A673 (cell line): ENCODE measurements around the gene PIGB. TPM values are rescaled to one million over a fixed set of nuclear protein-coding genes. Genes with fewer than 3 reads are reported as not detected.
"Not testable (repeated sequence)": the region's sequence is repeated elsewhere in the genome, so short reads cannot be mapped to it uniquely, and the experiment has no call there.

Experiments
- BruUV-seq: library from RNA; stranded (reverse); fragments of 400-500 nt; replicated peaks from 2 replicates; lab custom pipeline; 2021; lab: Mats Ljungman, UMichigan
- CTCF ChIA-PET: fragments of 300-600 bp; sonication (Branson Sonifier 250); formaldehyde crosslinking; loops from one replicate; lab custom pipeline; 2022; ENCODE audit warnings: antibody characterized with exemption; lab: Charles Lee
- POLR2A ChIA-PET: fragments of 300-600 bp; sonication (Branson Sonifier 250); formaldehyde crosslinking; loops from one replicate; lab custom pipeline; 2022; ENCODE audit warnings: antibody characterized with exemption; ENCODE audit not compliant: low non-redundant PET; lab: Charles Lee
- DNase-seq: peaks from one replicate; pipeline ENCODE4 v3.0.0-alpha.2; 2015; ENCODE audit warnings: low spot score
- H3K27ac ChIP-seq: fragments of 200-600 bp; sonication (generic); 2 replicates; pipeline ENCODE4 v1.5.1; 2016; ENCODE audit warnings: mixed run types, low read depth, mild to moderate bottlenecking, mixed read lengths, antibody characterized with exemption, low read length; ENCODE audit not compliant: poor library complexity, severe bottlenecking
- H3K27me3 ChIP-seq: fragments of 200-600 bp; sonication (generic); replicated peaks from 2 replicates; pipeline ENCODE4 v1.6.1; 2017; ENCODE audit warnings: mixed run types, low read depth, mild to moderate bottlenecking, mixed read lengths, antibody characterized with exemption, low read length; ENCODE audit not compliant: insufficient read depth, poor library complexity
- H3K36me3 ChIP-seq: fragments of 200-600 bp; sonication (generic); 2 replicates; pipeline ENCODE4 v1.6.1; 2016; ENCODE audit warnings: mixed run types, mild to moderate bottlenecking, mixed read lengths, antibody characterized with exemption, low read length; ENCODE audit not compliant: insufficient read depth, poor library complexity, severe bottlenecking
- H3K4me1 ChIP-seq: fragments of 200-600 bp; sonication (generic); 2 replicates; pipeline ENCODE4 v1.6.1; 2017; ENCODE audit warnings: mixed run types, mild to moderate bottlenecking, mixed read lengths, antibody characterized with exemption, low read length; ENCODE audit not compliant: insufficient read depth, poor library complexity, severe bottlenecking
- H3K4me3 ChIP-seq: fragments of 200-600 bp; sonication (generic); 2 replicates; pipeline ENCODE4 v1.5.1; 2016; ENCODE audit warnings: low read depth, mixed run types, mild to moderate bottlenecking, mixed read lengths, low read length; ENCODE audit not compliant: poor library complexity, severe bottlenecking
- H3K9me3 ChIP-seq: fragments of 200-600 bp; sonication (generic); 2 replicates; pipeline ENCODE4 v1.6.1; 2016; ENCODE audit warnings: mixed run types, low read depth, mild to moderate bottlenecking, mixed read lengths, antibody characterized with exemption, low read length; ENCODE audit not compliant: poor library complexity, severe bottlenecking
- CTCF ChIP-seq: fragments of 300-800, 200-600 bp; sonication (generic); conservative IDR thresholded peaks from 2 replicates; pipeline ENCODE4 v1.5.1; 2017; ENCODE audit warnings: low read depth, mild to moderate bottlenecking, antibody characterized with exemption, low read length, moderate library complexity, mixed read lengths
- EZH2 ChIP-seq: fragments of 200-600 bp; sonication (generic); IDR thresholded peaks from 2 replicates; pipeline ENCODE4 v1.6.1; 2017; ENCODE audit warnings: borderline replicate concordance, low read depth, mild to moderate bottlenecking, mixed read lengths, antibody characterized with exemption, low read length; ENCODE audit not compliant: poor library complexity, severe bottlenecking
- intact Hi-C: fragments of 100-400 bp; cut with micrococcal nuclease; formaldehyde crosslinking; loops from one replicate; pipeline ENCODE4 v1.10.0; 2022; ENCODE audit not compliant: unreplicated experiment
- total RNA-seq: library from RNA; stranded (reverse); gene quantifications from 2 replicates; pipeline ENCODE4 v1.2.3, GENCODE V29; 2021

The PIGB gene
- total RNA-seq, 1 experiment from 2014 or later = 8.3 TPM

- Histone ChIP-seq H3K4me3 (no peak overlapping the region), H3K27ac (no peak overlapping the region), H3K27me3 (no peaks in the 10 kb centered on the region), H3K9me3 (no peaks in the 10 kb centered on the region), H3K36me3 (no peaks in the 10 kb centered on the region), H3K4me1 (no peaks in the 10 kb centered on the region)
- ChIA-PET POLR2A (no interaction called here), CTCF (interaction anchor here (0.6 kb wide), 1 partner anchor 65 kb away, joined by 3 read pairs; no protein-coding TSS in a partner anchor)
- TF ChIP-seq CTCF (no peak), EZH2 (no peak)
- DNase-seq = no peak
- no TSS peak for BruUV-seq
- intact Hi-C loops = no loop called here
Observed at GRCh38 chr15:55282284-55282833, 36.7 kb upstream of the PIGB start.

- Histone ChIP-seq H3K4me3 (no peak overlapping the region), H3K4me1 (no peaks in the 10 kb centered on the region), H3K9me3 (no peaks in the 10 kb centered on the region), H3K27ac (no peak overlapping the region), H3K27me3 (no peaks in the 10 kb centered on the region), H3K36me3 (no peaks in the 10 kb centered on the region)
- intact Hi-C loops = no loop called here
- no peak for DNase-seq
- CTCF ChIA-PET = no interaction called here
- POLR2A ChIA-PET = no interaction called here
- TF ChIP-seq CTCF = no peak
- no TSS peak for BruUV-seq
Observed at GRCh38 chr15:55283379-55284147, 35.5 kb upstream of the PIGB start.

- Histone ChIP-seq H3K36me3 (no peaks in the 10 kb centered on the region), H3K4me3 (no peak overlapping the region), H3K4me1 (peaks cover 4% of the 10 kb centered on the region), H3K27me3 (no peaks in the 10 kb centered on the region), H3K27ac (no peak overlapping the region), H3K9me3 (no peaks in the 10 kb centered on the region)
- POLR2A ChIA-PET = no interaction called here
- no peak for DNase-seq
- CTCF ChIA-PET = no interaction called here
- intact Hi-C loops = no loop called here
- no TSS peak for BruUV-seq
- no peak for TF ChIP-seq EZH2
- no peak for TF ChIP-seq CTCF
Observed at GRCh38 chr15:55284426-55284825, 34.6 kb upstream of the PIGB start.

- H3K9me3 ChIP-seq, intact Hi-C loops, DNase-seq, H3K4me1 ChIP-seq, H3K27me3 ChIP-seq, BruUV-seq, H3K4me3 ChIP-seq, CTCF ChIA-PET, H3K27ac ChIP-seq, H3K36me3 ChIP-seq, POLR2A ChIA-PET: not testable (repeated sequence)
Observed at GRCh38 chr15:55286442-55287189, 32.4 kb upstream of the PIGB start.
